T-helper 9 cell (primary cell): ENCODE measurements around the gene MTNR1B.

ENCODE experiments used
- DNase-seq: peaks from one replicate; pipeline ENCODE4 v3.0.0-alpha.2; 2020
- total RNA-seq, 2 donors: gene quantifications; one replicate each; lab custom pipeline; 2026; lab: John Stamatoyannopoulos, UW

Gene MTNR1B
- 0 reads per million in 2 donors for total RNA-seq

DNA sequence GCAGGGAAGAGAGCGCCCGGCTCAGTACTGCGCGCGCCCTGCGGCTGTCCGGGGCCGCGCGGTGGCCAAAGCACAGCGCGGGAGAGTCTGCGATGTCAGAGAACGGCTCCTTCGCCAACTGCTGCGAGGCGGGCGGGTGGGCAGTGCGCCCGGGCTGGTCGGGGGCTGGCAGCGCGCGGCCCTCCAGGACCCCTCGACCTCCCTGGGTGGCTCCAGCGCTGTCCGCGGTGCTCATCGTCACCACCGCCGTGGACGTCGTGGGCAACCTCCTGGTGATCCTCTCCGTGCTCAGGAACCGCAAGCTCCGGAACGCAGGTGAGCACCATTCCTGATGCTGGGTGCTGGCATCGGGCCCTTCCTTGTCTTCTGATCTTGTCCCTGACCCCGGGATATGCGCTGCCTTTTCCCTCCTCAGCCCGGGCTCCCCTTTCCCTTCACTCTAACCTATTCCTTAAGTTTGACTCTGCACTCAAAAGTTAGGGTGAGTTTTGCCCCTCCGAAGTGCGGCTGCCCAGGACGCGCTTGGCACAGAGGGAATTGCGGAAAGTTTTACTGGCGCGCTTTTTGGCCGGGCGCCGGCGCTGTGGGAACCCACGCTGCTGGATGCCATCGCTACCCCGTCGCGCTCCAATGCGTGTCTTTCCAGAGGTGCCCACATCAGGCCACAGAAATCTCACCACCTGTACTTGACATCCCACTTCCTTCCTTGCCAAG, at the start of gene MTNR1B:
TSS of gene MTNR1B (plus strand) at position 18 of the 714 bp plus-strand sequence. CDS start at position 93, 75 bp downstream.
- DNase-seq = no peak

DNA sequence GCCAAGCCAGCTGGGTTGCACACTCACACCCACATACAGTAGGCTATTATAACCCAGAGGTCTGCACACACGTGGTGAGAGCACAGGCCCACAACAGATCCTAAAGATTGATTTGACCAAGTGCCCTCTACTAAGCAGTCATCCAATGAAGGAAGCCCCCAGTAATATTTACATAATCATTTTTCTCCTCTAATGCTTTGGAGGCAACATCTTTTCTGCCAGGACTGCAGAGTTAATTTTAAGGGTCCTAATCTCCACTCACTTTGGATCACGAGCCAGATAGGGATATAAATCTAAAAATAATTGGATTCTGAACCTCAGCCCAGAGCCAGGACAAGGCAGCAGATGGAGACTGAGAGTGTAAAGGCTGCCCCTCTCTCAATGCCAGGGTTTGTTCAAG, 49.1 kb upstream of the MTNR1B start:
- DNase-seq = no peak

DNA sequence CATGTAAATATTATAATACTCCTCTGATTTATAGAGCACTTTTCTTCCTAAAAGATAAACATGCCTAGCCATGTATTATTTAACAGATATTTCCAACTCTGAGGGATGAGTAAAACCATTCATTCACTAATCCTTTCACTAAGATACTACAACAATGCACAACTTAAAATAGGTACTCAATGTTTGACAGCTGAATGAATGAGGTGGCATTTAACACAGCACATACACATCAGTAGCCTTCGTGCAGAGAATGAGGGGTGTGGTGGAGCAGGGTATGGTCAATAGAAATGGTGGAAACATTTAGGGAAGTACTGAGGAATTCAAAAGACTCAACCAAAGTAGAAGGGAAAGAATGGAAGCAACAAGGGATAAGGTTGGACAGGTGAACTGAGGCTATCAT, 46.7 kb upstream of the MTNR1B start:
- DNase-seq = no peak

DNA sequence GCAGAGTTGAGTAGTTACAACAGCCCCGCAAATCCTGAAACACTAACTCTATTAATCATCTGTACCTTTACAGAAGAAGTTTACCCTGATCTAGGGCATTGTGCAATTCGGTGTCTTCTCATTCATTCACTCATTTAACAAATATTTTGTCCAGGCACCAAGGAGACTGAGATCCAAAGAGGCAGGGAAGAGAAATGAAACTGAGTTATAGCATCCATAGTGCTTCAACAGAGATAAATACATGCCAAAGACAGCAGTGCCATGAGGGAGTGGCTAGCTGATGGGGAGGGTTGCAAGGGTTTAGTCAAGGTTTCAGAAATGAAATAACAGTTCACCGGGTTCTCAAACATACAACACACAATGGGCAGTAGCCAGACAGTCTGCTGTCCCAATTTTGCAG, 40.2 kb upstream of the MTNR1B start:
- DNase-seq = no peak

DNA sequence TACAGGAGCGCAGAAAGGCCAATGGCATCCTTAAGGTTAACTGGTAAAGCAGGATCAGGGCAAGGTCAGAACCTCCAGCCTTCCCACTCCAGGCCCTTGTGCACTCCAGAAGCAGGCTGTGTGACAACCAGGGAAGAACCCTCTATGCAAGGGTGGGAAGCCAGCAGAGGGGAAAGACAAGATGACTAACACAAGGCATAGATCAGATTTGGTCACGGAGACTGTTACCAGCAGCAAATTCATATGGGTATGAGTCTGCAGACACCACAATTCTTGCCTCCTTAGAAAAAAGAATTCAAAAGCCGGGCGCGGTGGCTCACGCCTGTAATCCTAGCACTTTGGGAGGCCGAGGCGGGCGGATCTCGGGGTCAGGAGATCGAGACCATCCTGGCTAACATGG, 39.8 kb upstream of the MTNR1B start:
- DNase-seq = no peak

DNA sequence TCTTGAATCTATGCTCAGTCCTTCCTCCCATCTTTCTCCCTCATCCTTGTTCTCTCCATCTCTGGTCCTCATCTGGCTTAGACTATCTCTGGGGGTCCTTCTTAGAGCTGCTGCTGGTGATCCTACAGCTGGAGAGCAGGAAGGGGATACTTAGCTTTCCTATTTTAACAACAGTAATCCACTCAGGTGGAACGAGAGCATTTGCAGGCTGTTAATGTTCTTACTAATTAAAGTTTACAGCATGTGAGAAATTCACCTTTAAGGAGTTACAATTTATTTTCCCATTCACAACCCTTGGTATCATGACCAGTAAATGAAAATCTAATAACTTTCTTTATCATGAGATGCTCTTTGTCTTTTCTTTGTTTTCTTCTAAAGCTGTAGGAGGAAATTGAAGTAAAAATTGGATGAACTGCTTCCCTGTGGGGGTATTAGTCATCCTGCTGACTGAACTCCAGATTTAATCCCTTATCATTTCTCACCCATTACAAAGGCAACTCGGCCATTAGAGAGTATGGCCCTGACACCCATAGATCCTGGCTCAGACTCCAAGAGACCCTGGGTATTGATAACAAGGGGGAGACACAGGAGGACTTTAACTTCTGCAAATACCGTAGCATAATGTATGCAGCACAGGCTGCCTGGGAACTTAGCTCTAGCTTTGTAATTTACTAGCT, 37.6 kb upstream of the MTNR1B start:
- no peak for DNase-seq

DNA sequence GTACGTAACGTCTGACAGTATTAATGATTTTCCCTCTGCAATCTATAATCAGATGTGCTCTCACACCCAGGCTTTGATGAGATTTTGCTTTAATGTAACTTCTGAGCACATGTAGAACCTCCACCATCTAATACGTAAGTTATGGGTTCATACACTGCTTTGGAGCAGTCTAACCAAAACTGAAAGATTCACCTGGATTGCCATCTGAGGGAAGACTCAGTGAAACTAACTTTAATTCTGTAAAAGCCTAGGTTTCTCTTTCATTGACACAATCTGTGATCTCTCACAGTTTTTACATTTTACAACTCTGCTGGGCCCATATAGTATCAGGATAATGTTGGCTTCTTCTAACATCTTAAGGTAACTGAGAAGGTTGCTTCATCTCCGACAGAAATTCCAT, 30.1 kb upstream of the MTNR1B start:
- DNase-seq = no peak

DNA sequence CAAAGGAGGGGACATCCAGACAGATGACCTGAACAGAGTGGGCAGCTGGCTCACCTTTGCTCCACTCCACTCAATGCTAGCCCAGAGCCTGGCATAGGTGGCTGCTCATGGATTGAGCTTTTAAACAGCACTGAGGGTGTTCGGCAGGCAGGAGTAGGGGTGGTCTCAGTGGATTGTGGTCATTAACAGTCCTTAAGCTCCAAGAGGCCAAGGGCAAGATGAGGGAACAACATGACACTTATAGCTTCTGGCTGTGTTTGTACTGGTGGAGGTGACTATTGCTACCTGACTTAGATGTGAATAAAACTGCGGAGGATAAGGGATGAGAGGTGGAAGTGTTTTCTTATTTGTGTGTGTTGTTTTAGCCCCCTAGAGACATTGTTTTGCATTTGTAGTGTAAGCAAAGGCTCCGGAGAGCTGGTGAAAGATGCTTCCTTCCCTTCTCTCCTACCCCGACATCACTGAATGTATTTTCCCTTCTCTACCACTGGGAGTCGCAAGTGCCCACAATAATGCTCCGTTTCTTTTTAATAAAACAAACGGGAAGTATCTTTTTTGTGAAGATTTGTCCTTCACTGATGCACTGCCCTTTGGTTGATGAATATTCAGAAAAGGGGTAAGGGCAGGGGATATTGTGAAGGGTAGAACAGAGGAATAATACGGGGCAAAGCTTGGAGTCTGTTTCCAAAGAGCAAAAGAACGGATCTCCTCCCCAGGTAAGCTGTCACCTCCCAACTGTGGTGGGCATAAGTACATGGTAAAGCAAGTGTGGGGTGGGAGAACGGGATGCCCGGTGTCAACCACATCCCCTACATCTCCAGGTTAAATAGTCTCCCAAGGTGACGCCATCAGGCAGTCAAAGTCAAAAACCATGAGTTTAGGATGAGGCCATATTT, 27.5 kb upstream of the MTNR1B start:
- DNase-seq = no peak

DNA sequence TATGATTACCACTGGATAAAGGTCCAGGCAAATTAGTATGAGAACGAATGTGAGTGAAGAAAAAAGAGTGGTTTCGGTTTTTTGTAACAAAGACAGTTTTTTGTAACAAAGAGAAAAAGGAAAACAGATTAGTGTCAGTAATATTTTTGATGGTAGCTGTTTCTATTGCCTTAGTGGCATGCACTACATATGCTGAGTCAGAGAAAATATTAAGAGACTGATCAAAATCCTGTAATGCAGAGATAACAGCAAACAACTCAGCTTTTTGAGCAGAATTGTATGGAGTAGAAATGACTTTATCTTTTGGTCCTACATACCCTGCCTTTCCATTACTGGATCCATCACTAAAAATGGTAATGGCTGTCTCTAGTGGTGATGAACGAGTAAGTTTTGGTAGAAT, 22.7 kb upstream of the MTNR1B start:
- no peak for DNase-seq

DNA sequence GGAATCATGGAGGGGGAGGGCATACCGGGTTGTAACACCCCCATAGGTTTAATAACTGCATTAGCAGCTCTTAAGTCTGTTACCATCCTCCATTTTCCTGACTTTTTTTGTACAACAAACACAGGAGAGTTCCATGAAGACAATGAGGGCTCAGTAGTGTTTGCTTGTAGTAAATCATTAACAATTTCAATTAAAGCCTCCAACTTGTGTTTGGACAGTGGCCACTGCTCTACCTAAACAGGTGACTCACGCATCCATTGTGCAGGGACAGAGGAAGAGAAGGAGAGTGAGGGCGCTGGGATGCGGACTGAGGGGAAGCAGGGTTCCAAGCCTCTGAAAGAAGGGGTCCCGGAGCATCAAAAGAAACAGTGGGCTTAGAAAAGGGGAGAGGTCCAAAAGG, 21.3 kb upstream of the MTNR1B start:
- DNase-seq = no peak

DNA sequence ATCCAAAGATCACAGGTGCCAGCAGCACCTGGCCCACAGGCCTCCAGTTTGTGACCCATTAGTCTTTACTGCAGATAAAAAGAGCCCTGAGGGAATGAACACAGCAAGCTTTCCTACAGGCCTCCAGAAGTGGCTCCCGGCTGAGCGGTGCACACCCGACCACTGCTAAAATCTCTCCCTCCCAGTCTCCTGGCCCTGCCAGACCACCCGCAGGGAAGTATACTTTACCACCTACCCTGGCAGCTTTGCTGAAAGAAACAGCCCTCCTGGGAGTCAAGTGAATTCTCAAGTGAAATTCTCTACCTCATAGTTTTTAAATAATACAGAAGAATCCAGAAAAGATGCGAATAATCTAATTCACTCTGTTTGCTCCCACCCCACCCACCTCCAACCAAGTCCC, 15.4 kb upstream of the MTNR1B start:
- no peak for DNase-seq

DNA sequence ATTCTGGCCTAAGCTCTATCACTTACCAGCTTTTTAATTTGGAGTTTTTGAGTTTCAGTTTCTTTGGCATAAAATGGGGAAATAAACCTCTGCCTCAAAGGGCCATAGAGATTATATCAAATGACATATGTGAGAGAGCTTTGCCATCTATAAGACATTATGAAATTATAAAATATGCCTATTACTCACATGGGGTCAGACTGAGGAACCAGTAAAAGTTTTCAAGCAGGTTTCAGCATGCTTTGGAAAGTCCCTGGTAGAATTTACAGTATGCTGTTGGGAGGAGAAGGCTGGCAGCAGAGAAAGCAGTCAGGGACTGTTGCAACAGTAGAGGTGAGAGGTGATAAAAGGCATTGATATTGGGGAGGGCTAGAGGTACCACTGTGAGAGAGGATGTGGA, 13.6 kb upstream of the MTNR1B start:
- no peak for DNase-seq

DNA sequence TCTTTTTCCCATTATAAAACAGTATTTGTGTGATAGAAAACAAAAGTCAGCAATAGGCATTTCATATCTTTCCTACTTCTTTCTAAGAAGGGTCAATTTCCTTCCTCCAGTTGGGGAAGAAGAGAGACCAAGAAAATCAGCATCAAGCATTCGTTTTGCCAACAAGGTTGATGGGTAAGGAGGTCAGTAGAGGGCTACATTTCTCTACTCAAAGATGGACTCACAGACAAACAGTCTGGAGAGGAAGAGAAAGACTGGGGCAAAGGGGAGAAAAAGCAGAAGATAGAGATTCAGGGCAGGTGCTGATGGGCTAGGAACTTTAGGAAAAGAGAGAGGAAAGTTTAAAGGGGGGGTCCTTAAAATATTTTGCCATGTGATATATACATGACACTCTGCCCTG, 8.6 kb upstream of the MTNR1B start:
- no peak for DNase-seq

DNA sequence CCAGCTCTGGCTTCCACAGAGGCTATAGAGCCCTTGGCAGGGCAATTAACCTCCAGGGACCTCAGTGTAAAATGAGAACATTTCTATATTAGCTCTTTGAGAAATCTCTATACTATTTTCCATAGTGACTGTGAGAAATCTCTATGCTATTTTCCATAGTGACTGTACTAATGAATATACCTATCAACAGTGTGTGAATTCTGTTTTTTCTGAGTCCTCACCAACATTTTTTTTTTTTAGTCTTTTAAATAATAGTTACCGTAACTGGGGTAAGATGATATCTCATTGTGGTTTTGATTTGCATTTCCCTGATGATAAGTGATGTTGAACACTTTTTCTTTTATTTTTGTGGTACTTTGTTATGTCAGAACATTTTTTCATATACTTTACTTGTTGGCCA, 7.0 kb upstream of the MTNR1B start:
- DNase-seq = no peak

DNA sequence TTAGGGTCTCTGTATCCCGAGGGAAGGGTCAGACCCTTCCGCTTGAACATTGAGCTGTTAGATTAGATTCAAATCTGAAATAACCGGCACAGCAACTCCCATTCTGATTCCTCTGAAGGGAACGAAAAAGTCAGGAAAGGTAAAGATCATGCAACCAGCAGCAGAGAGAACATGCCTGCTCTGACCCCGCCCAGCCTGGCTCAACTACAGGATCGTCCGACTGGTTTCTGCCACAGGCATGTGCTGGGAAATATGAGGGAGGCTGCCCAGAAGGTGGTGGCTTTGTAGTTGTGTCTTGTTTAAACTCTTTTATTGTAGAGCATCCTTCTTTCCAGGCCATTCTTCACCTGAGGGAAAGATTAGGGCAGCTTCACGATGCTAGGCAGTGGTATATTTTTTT, 5.0 kb upstream of the MTNR1B start:
- DNase-seq = no peak

DNA sequence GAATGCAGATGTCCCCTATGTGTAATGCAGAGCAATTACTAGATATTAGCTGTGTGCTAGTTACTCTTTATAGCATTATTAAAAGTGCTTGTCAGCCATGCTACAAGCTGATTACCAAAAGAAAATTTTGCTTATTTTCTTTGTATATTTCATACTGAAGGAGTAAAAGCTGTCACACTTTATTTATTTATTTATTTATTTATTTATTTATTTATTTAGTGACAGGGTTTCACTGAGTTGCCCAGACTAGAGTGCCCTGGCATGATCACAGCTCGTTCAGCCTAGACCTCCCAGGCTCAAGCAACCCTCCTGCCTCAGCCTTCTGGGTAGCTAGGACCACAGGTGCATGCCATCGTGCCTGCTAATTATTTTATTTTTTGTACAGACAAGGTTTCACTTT, 4.3 kb upstream of the MTNR1B start:
- no peak for DNase-seq

DNA sequence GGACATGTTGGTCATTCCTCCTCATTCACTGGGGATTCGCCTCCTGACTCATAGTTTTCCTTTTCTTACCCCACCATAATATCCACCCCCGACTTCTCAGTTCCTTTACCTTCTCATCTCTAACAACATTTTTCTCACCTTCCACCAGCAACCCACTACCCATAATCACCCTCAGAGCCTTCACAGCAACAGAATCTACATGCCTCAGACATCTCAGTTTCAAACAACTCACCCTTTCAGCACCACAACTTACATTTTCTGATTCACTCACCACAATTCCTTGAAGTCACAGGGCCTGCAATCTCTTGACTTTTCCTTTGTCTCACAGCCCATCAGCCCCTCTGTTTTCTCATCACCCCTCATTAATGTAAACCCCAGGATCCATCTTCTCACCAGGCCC, 2.3 kb upstream of the MTNR1B start:
- DNase-seq = no peak

DNA sequence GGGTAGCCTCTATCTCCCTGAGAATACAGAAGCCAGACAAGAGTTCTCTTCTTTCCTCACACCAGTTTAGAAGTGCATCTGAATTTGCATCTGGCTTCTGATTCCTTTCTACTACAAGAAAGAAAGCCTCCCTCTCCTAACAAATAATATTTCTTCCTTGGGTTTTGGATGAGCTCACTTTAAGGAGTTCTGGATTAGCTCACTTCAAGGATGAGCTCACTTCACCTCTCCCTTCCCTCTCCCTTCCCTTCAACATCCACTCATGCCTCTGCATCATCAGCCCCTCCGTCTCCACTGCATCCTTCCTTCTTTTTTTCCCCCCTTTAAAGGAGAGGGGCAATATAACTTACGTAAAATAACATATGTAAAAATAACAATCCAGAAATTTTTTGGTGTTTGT, 1.6 kb upstream of the MTNR1B start:
- DNase-seq = no peak

DNA sequence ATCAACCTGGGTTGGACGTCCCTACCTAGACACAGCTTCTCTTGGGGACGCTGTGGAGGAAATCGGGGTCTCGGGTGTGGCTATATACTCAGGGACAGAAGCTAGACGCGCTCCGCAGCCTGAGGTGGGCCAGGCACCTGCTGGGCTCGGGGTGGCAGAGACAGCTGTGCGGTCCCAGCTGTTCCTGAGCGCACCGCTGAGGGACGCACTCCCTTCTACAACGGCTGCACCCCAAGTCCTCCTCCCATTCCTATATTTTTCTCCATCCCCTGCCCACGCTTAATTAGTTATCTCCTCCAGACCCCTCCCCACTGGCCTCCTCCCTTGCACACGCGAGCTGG, 188 bp upstream of the MTNR1B start:
- DNase-seq = no peak

DNA sequence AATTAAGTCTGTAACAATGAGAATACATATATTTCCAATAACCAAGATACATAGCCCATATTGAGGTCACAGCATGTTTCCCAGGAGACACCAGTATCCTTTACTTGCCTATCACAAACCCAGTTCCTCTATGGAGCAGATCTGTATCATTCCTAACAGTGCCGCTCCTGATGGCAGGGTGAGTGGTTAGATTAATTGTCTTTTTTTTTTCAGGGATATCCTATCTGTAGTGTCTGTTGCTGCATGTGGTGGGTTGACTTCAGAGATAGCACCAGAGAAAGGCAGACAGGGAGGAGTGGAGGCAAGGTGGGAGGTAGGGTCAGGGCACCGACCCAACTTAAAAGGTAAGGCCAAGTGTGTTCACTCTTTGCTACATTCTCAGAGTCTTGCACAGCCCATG, 2.8 kb downstream of the MTNR1B start:
- DNase-seq = no peak

DNA sequence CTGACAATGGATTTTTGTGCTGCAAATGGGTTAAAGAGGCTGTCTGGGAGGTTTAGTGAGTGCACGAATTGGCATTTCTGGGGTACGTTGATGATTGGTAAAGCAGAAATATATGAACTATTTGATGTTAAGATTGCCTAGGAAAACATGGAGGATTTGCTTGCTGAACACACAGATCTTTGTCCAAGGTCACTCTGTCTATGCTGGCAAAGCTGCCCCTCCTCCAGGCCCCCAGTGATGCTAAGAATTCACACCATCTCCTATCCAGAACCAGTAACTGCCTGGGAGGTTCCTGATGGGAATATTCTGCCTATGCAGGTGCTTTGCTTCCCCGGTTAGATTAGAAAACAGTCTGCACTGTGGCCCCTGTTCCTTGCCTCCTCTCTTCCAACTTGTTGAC, 5.8 kb downstream of the MTNR1B start:
- DNase-seq = no peak

DNA sequence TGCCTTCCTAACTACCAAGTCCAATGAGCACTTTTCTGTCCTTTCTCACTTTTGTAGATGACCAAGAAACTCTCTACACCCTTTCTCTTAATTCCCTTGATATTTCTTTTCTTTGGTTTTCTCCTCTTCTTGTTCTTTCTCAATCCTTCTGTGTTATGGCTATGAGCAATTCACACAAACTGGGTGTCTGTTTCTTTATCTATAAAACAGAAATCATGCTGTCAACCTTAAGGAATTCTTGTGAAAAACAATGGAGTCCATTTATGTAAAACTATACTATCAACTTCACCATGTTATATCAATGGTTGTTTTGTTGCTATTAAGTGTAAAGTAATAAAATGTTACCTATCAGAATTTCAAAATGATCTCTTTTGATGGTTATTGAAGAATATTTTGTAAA, 7.2 kb downstream of the MTNR1B start:
- no peak for DNase-seq

DNA sequence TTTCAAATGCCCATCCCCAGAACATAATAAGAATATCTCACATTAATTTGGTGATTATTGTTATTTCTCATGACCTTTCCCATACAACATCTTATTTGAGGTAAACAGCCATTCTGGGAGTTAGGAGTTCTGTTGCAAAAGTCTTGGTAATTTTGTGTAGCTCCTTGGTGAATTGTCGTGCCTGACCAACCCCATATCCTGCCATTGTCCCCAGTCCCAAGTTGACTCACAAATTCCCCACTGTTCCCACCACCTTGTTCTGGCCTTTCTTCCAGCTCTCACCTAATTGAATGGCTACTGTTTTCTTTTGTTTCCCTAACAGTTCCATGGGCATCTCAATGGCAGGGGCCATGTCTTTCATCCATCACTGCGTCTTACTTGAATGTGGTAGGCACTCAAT, 8.0 kb downstream of the MTNR1B start:
- DNase-seq = no peak
